H9 (cell line): ENCODE results near the gene SEBOX. TPM values are rescaled to one million over a fixed set of nuclear protein-coding genes. Genes with fewer than 3 reads are reported as not detected.

Source experiments
- DNase-seq: peaks from one replicate; pipeline ENCODE4 v3.0.0-alpha.2; 2017
- H2AFZ ChIP-seq: one replicate; pipeline ENCODE4 v1.6.1; 2013; ENCODE audit warnings: mild to moderate bottlenecking, low read length, control low read depth, moderate library complexity
- H2AK5ac ChIP-seq: 2 replicates; pipeline ENCODE4 v1.6.1; 2013; ENCODE audit warnings: low read length, control low read depth, mixed read lengths; ENCODE audit not compliant: insufficient read length
- H2BK120ac ChIP-seq: one replicate; pipeline ENCODE4 v1.6.1; 2013; ENCODE audit warnings: low read depth, mild to moderate bottlenecking, low read length, control low read depth, inconsistent platforms; ENCODE audit not compliant: poor library complexity, severe bottlenecking
- H2BK12ac ChIP-seq: 2 replicates; pipeline ENCODE4 v1.6.1; 2013; ENCODE audit warnings: low read length, control low read depth, mixed read lengths, low read depth; ENCODE audit not compliant: insufficient read length
- H2BK15ac ChIP-seq: 2 replicates; pipeline ENCODE4 v1.6.1; 2013; ENCODE audit warnings: low read depth, low read length, control low read depth
- H2BK20ac ChIP-seq: one replicate; pipeline ENCODE4 v1.6.1; 2013; ENCODE audit warnings: low read depth, mild to moderate bottlenecking, low read length, control low read depth, inconsistent platforms; ENCODE audit not compliant: poor library complexity, severe bottlenecking
- H2BK5ac ChIP-seq: 2 replicates; pipeline ENCODE4 v1.6.1; 2013; ENCODE audit warnings: low read length, control low read depth, mixed read lengths; ENCODE audit not compliant: insufficient read length
- H3K14ac ChIP-seq: 2 replicates; pipeline ENCODE4 v1.6.1; 2013; ENCODE audit warnings: low read length, control low read depth; ENCODE audit not compliant: insufficient read depth
- H3K18ac ChIP-seq: 2 replicates; pipeline ENCODE4 v1.6.1; 2013; ENCODE audit warnings: low read depth, mild to moderate bottlenecking, mixed read lengths, low read length, control low read depth; ENCODE audit not compliant: insufficient read length
- H3K23ac ChIP-seq: 2 replicates; pipeline ENCODE4 v1.6.1; 2013; ENCODE audit warnings: low read length, control low read depth, mixed read lengths, low read depth; ENCODE audit not compliant: insufficient read length
- H3K23me2 ChIP-seq: 2 replicates; pipeline ENCODE4 v1.6.1; 2013; ENCODE audit warnings: low read depth, mild to moderate bottlenecking, mixed read lengths, low read length, control low read depth; ENCODE audit not compliant: insufficient read length, poor library complexity, severe bottlenecking
- H3K27ac ChIP-seq: 2 replicates; pipeline ENCODE4 v1.5.1; 2013; ENCODE audit warnings: low read length, control low read depth, mixed read lengths, low read depth; ENCODE audit not compliant: insufficient read length
- H3K27me3 ChIP-seq: 2 replicates; pipeline ENCODE4 v1.6.1; 2013; ENCODE audit warnings: low read length, control low read depth, inconsistent platforms; ENCODE audit not compliant: insufficient read depth
- H3K4ac ChIP-seq: 2 replicates; pipeline ENCODE4 v1.6.1; 2013; ENCODE audit warnings: low read depth, mild to moderate bottlenecking, control low read depth, inconsistent platforms, low read length, moderate library complexity
- H3K4me1 ChIP-seq: 2 replicates; pipeline ENCODE4 v1.6.1; 2013; ENCODE audit warnings: low read length, control low read depth, inconsistent platforms; ENCODE audit not compliant: insufficient read depth
- H3K4me2 ChIP-seq: 2 replicates; pipeline ENCODE4 v1.6.1; 2013; ENCODE audit warnings: low read length, control low read depth, mixed read lengths; ENCODE audit not compliant: insufficient read length, insufficient read depth
- H3K56ac ChIP-seq: 2 replicates; pipeline ENCODE4 v1.6.1; 2013; ENCODE audit warnings: low read depth, mild to moderate bottlenecking, mixed read lengths, low read length, control low read depth; ENCODE audit not compliant: insufficient read length
- H3K79me1 ChIP-seq: 2 replicates; pipeline ENCODE4 v1.6.1; 2013; ENCODE audit warnings: low read depth, mild to moderate bottlenecking, moderate library complexity, low read length, control low read depth, inconsistent platforms; ENCODE audit not compliant: insufficient read depth, poor library complexity, severe bottlenecking
- H3K79me2 ChIP-seq: 2 replicates; pipeline ENCODE4 v1.6.1; 2013; ENCODE audit warnings: low read length, control low read depth, inconsistent platforms; ENCODE audit not compliant: insufficient read depth
- H3K9ac ChIP-seq: 2 replicates; pipeline ENCODE4 v1.6.1; 2013; ENCODE audit warnings: low read length, control low read depth, mixed read lengths; ENCODE audit not compliant: insufficient read length; ENCODE audit errors: extremely low read depth
- H3K9me3 ChIP-seq: one replicate; pipeline ENCODE4 v1.6.1; 2013; ENCODE audit warnings: low read depth, low read length, inconsistent platforms; ENCODE audit not compliant: control insufficient read depth
- H3T11ph ChIP-seq: one replicate; pipeline ENCODE4 v1.6.1; 2013; ENCODE audit warnings: mild to moderate bottlenecking, low read length, control low read depth, inconsistent platforms
- H4K20me1 ChIP-seq: one replicate; pipeline ENCODE4 v1.6.1; 2013; ENCODE audit not compliant: control insufficient read depth, insufficient read length, insufficient read depth
- H4K5ac ChIP-seq: 2 replicates; pipeline ENCODE4 v1.6.1; 2013; ENCODE audit warnings: low read depth, mild to moderate bottlenecking, mixed read lengths, low read length, control low read depth; ENCODE audit not compliant: insufficient read length
- H4K8ac ChIP-seq: replicated peaks from 2 replicates; pipeline ENCODE4 v1.6.1; 2013; ENCODE audit warnings: low read length, control low read depth, mixed read lengths, low read depth; ENCODE audit not compliant: insufficient read length
- H4K91ac ChIP-seq: 2 replicates; pipeline ENCODE4 v1.6.1; 2013; ENCODE audit warnings: low read depth, mild to moderate bottlenecking, moderate library complexity, mixed read lengths, low read length, control low read depth; ENCODE audit not compliant: insufficient read length
- H3K27ac Mint-ChIP-seq, 3 experiments: 2 replicates in 2 of 3; 3 replicates in 1 of 3; pipeline ENCODE4 v1.8.0; 2020 to 2021; ENCODE audit warnings: mixed read lengths in 3 of 3, mild to moderate bottlenecking in 1 of 3, moderate library complexity in 1 of 3
- H3K27me3 Mint-ChIP-seq: 2 replicates; pipeline ENCODE4 v1.8.0; 2021; ENCODE audit warnings: low read depth, mild to moderate bottlenecking, moderate library complexity, mixed read lengths
- H3K36me3 Mint-ChIP-seq, 3 experiments: 2 replicates in 2 of 3; 3 replicates in 1 of 3; pipeline ENCODE4 v1.8.0; 2020 to 2021; ENCODE audit warnings: low read depth in 3 of 3, mixed read lengths in 3 of 3; ENCODE audit not compliant: insufficient read depth in 1 of 3
- H3K4me1 Mint-ChIP-seq, 2 experiments: 2 replicates each; pipeline ENCODE4 v1.8.0; 2020; ENCODE audit warnings: mixed read lengths in 2 of 2
- H3K4me3 Mint-ChIP-seq, 2 experiments: 2 replicates in 1 of 2; 3 replicates in 1 of 2; pipeline ENCODE4 v1.8.0; 2020 to 2021; ENCODE audit warnings: mild to moderate bottlenecking in 2 of 2, mixed read lengths in 2 of 2, moderate library complexity in 1 of 2
- H3K9me3 Mint-ChIP-seq, 2 experiments: 2 replicates in 1 of 2; 3 replicates in 1 of 2; pipeline ENCODE4 v1.8.0; 2020; ENCODE audit warnings: mild to moderate bottlenecking in 2 of 2, mixed read lengths in 2 of 2, moderate library complexity in 1 of 2
- WGBS: extraction: QIAGEN DNeasy Blood & Tissue Kit; methylation state at CpG from one replicate; pipeline ENCODE4 v1.1.7; 2013; ENCODE audit warnings: missing lambda C conversion rate, low lambda C conversion rate, mixed read lengths; ENCODE audit not compliant: insufficient read length; ENCODE audit errors: extremely low coverage; 5-methylcytosine and 5-hydroxymethylcytosine counted together
- total RNA-seq: library from RNA; stranded (reverse); gene quantifications from 2 replicates; pipeline ENCODE4 v1.2.1, GENCODE V29; 2021
- TF ChIP-seq, protein P1 (sequence below): fragments of 200-600 bp; sonication (generic); conservative IDR thresholded peaks from 3 replicates; pipeline ENCODE4 v1.8.0; 2021; ENCODE audit warnings: antibody characterized with exemption, mild to moderate bottlenecking

SEBOX gene
- total RNA-seq, 1 experiment from 2014 or later = not detected

GRCh38 chr17:28368306-28368831 is 3.4 kb upstream of the SEBOX start:
- Mint-ChIP-seq H3K36me3 (peaks cover 0 to 6% (median 0%) of the 10 kb centered on the region in 3 experiments; a peak in 2 of 7 replicates), H3K27ac (no peak overlapping the region; a peak in 1 of 7 replicates), H3K27me3 (peaks cover 15% of the 10 kb centered on the region), H3K9me3 (no peaks in the 10 kb centered on the region; a peak in 1 of 5 replicates), H3K4me3 (no peak overlapping the region), H3K4me1 (peaks cover 14 to 21% of the 10 kb centered on the region in 2 experiments)
- Histone ChIP-seq H3T11ph (no peak overlapping the region), H3K4me1 (peaks cover 2% of the 10 kb centered on the region; the same call in 1 of the 2 replicates), H2BK12ac (no peak overlapping the region), H2BK20ac (no peak overlapping the region), H4K20me1 (peaks cover 2% of the 10 kb centered on the region), H3K9me3 (no peaks in the 10 kb centered on the region), H4K91ac (no peak overlapping the region), H3K27ac (no peak overlapping the region), H3K79me1 (no peaks in the 10 kb centered on the region), H4K8ac (no peak overlapping the region), H3K27me3 (peaks cover 11% of the 10 kb centered on the region; the same call in 1 of the 2 replicates), H2AK5ac (no peak overlapping the region), H3K4me2 (no peak overlapping the region), H2BK120ac (no peak overlapping the region), H3K56ac (no peak overlapping the region), H2BK5ac (no peak overlapping the region), H3K9ac (no peak overlapping the region), H3K79me2 (no peaks in the 10 kb centered on the region), H2BK15ac (no peak overlapping the region), H3K18ac (no peak overlapping the region), H4K5ac (no peak overlapping the region), H3K14ac (no peak overlapping the region; the same call in 1 of the 2 replicates), H3K23ac (no peak overlapping the region), H3K4ac (no peak overlapping the region), H2AFZ (no peak overlapping the region), H3K23me2 (peaks cover 10% of the 10 kb centered on the region)
- TF ChIP-seq, protein P1, sequence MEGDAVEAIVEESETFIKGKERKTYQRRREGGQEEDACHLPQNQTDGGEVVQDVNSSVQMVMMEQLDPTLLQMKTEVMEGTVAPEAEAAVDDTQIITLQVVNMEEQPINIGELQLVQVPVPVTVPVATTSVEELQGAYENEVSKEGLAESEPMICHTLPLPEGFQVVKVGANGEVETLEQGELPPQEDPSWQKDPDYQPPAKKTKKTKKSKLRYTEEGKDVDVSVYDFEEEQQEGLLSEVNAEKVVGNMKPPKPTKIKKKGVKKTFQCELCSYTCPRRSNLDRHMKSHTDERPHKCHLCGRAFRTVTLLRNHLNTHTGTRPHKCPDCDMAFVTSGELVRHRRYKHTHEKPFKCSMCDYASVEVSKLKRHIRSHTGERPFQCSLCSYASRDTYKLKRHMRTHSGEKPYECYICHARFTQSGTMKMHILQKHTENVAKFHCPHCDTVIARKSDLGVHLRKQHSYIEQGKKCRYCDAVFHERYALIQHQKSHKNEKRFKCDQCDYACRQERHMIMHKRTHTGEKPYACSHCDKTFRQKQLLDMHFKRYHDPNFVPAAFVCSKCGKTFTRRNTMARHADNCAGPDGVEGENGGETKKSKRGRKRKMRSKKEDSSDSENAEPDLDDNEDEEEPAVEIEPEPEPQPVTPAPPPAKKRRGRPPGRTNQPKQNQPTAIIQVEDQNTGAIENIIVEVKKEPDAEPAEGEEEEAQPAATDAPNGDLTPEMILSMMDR = no peak
- DNase-seq = no peak
- WGBS = no CpG with 5 or more reads among the region's 5 CpGs
